IMR-90 (cell line): ENCODE data around the gene AWAT2. TPM values are rescaled to one million over a fixed set of nuclear protein-coding genes. Genes with fewer than 3 reads are reported as not detected.

Experiments used
- microRNA-seq, 2 experiments: library from miRNA; stranded (forward) in 1 of 2; unstranded in 1 of 2; fragments of 10-50 nt in 1 of 2; fragments of <30 nt in 1 of 2; gene quantifications in 1 of 2; microRNA quantifications in 1 of 2; one replicate each; pipeline versions ENCODE3 to v1.1.0; 2013 to 2020; ENCODE audit not compliant: insufficient read depth in 1 of 2, insufficient read length in 1 of 2, unreplicated experiment in 1 of 2
- polyA plus RNA-seq, 3 experiments: library from polyadenylated mRNA; depleted of rRNA; stranded (reverse); fragments of >200 nt; gene quantifications; 2 replicates each; pipeline ENCODE4 v1.2.3, GENCODE V29; 2012; ENCODE audit warnings: low replicate concordance in 1 of 3
- small RNA-seq, 5 experiments: library from RNA; depleted of rRNA; stranded (forward); fragments of <200 nt; gene quantifications; one replicate each; pipeline ENCODE3, GENCODE V24; 2012
- total RNA-seq: library from RNA; depleted of rRNA; stranded (reverse); fragments of >200 nt; gene quantifications from 2 replicates; pipeline ENCODE4 v1.2.3, GENCODE V29; 2012; rRNA removed

AWAT2 gene
- total and polyA plus RNA-seq, 2 of the 4 experiments (the other 2 are of a cell fraction) = under 0.01 TPM; not detected in 1

Small RNAs within 50 kb of the gene (microRNA-seq; reads per million reads assigned to microRNA genes)
- 0 reads per million in 2 experiments for gene MIR676

Small RNAs within 50 kb of the gene (small RNA-seq; reads per million reads assigned to genes)
- gene MIR676 = 0 to 2.0 (median 0.15) reads per million in 5 experiments

Other genes with a start within 250 kb of the AWAT2 start
- not detected in 2 replicates for gene OTUD6A, start 12.5 kb upstream of the AWAT2 start, total RNA-seq
- not detected in 2 replicates for gene OTUD6A, start 12.5 kb upstream of the AWAT2 start, polyA plus RNA-seq (2012; rRNA removed)
- 75.3 and 87.1 TPM in 2 replicates for gene IGBP1, start 83.5 kb upstream of the AWAT2 start, total RNA-seq
- 48.2 and 51.8 TPM in 2 replicates for gene IGBP1, start 83.5 kb upstream of the AWAT2 start, polyA plus RNA-seq (2012; rRNA removed)
- not detected in 2 replicates for gene DGAT2L6, start 127.5 kb upstream of the AWAT2 start, total RNA-seq
- gene DGAT2L6, start 127.5 kb upstream of the AWAT2 start, polyA plus RNA-seq (2012; rRNA removed) = not detected in 2 replicates
- gene AWAT1, start 184.7 kb upstream of the AWAT2 start, total RNA-seq = not detected in 2 replicates
- not detected in 2 replicates for gene AWAT1, start 184.7 kb upstream of the AWAT2 start, polyA plus RNA-seq (2012; rRNA removed)
- not detected in 2 replicates for gene P2RY4, start 210.3 kb upstream of the AWAT2 start, total RNA-seq
- 0.14 and 0.20 TPM in 2 replicates for gene P2RY4, start 210.3 kb upstream of the AWAT2 start, polyA plus RNA-seq (2012; rRNA removed)
- not detected in 2 replicates for gene ARR3, start 218.4 kb upstream of the AWAT2 start, total RNA-seq
- not detected in 2 replicates for gene ARR3, start 218.4 kb upstream of the AWAT2 start, polyA plus RNA-seq (2012; rRNA removed)
- not detected in 2 replicates for gene RAB41, start 232.2 kb upstream of the AWAT2 start, total RNA-seq
- gene RAB41, start 232.2 kb upstream of the AWAT2 start, polyA plus RNA-seq (2012; rRNA removed) = not detected in 2 replicates
- gene PDZD11, start 240.0 kb upstream of the AWAT2 start, total RNA-seq = 66.4 and 84.1 TPM in 2 replicates
- 100 and 105 TPM in 2 replicates for gene PDZD11, start 240.0 kb upstream of the AWAT2 start, polyA plus RNA-seq (2012; rRNA removed)
- gene KIF4A, start 240.2 kb upstream of the AWAT2 start, total RNA-seq = 19.0 and 24.4 TPM in 2 replicates
- gene KIF4A, start 240.2 kb upstream of the AWAT2 start, polyA plus RNA-seq (2012; rRNA removed) = 9.4 and 10.0 TPM in 2 replicates